Testis (tissue), 2 donors: ENCODE results near the gene PLA2G7.

Experiments used
- CTCF ChIP-seq, 3 experiments: fragments of 450-650 bp in 2 of 3; fragments of 200-600 bp in 1 of 3; sonication (generic) in 1 of 3; IDR thresholded peaks; one replicate each; pipeline ENCODE4 v1.5.1; 2016 to 2019; ENCODE audit warnings: antibody characterized with exemption in 3 of 3, mild to moderate bottlenecking in 2 of 3, moderate library complexity in 1 of 3
- POLR2A ChIP-seq: fragments of 450-650 bp; IDR thresholded peaks from one replicate; pipeline ENCODE4 v1.6.1; 2017; ENCODE audit warnings: antibody characterized with exemption, mild to moderate bottlenecking, moderate library complexity

- TF ChIP-seq CTCF (IDR thresholded peaks at IDR 0.05) (no peak), POLR2A (no peak)
These were observed 13.8 kb upstream of the PLA2G7 start for GRCh38 chr6:46748940-46749503.
